SK-N-SH (cell line): ENCODE data around the gene DDI2. TPM values are rescaled to one million over a fixed set of nuclear protein-coding genes. Genes with fewer than 3 reads are reported as not detected.

Experiments used
- CTCF ChIA-PET: fragments of 300-600, 350-600 bp; formaldehyde crosslinking; extraction: SDS; loops from one replicate; lab custom pipeline; 2021; lab: Yijun Ruan, JAX
- POLR2A ChIA-PET: fragments of 350-600 bp; sonication (Branson Sonifier 250); formaldehyde crosslinking; extraction: SDS; loops from one replicate; lab custom pipeline; 2020; ENCODE audit warnings: antibody characterized with exemption, inconsistent platforms; lab: Yijun Ruan, JAX
- DNase-seq: peaks from one replicate; pipeline ENCODE4 v3.0.0; 2012
- H2AFZ ChIP-seq: fragments of 200-600 bp; sonication (generic); 2 replicates; pipeline ENCODE4 v1.8.1; 2016; ENCODE audit warnings: antibody characterized with exemption, mild to moderate bottlenecking, low read depth
- H3F3A ChIP-seq: fragments of 200-600 bp; sonication (generic); replicated peaks from 2 replicates; pipeline ENCODE3; 2016; ENCODE audit warnings: antibody characterized with exemption, mild to moderate bottlenecking; ENCODE audit not compliant: insufficient read depth
- H3K27ac ChIP-seq, 2 experiments: fragments of 200-500 bp in 1 of 2; fragments of 200-600 bp in 1 of 2; sonication (Bioruptor generic) in 1 of 2; sonication (generic), shearing (Covaris generic) in 1 of 2; 2 replicates each; pipeline versions ENCODE4 v1.5.1 to v1.6.1; 2014 to 2016; ENCODE audit warnings: low read depth in 2 of 2, inconsistent platforms in 1 of 2, low read length in 1 of 2, mild to moderate bottlenecking in 1 of 2, mixed read lengths in 1 of 2
- H3K27me3 ChIP-seq: fragments of 200-600 bp; sonication (generic), shearing (Covaris generic); 2 replicates; pipeline ENCODE4 v1.6.1; 2016; ENCODE audit warnings: mixed run types; ENCODE audit not compliant: insufficient read depth
- H3K36me3 ChIP-seq, 2 experiments: fragments of 200-500 bp in 1 of 2; fragments of 200-600 bp in 1 of 2; sonication (Bioruptor generic) in 1 of 2; sonication (generic) in 1 of 2; replicated peaks in 1 of 2; 2 replicates each; pipeline versions ENCODE3 to v1.5.1; 2014 to 2016; ENCODE audit warnings: low read length in 1 of 2, mild to moderate bottlenecking in 1 of 2; ENCODE audit not compliant: insufficient read depth in 2 of 2, control insufficient read depth in 1 of 2
- H3K4me1 ChIP-seq, 2 experiments: fragments of 200-500 bp in 1 of 2; fragments of 200-600 bp in 1 of 2; sonication (Bioruptor generic) in 1 of 2; sonication (generic), shearing (Covaris generic) in 1 of 2; 2 replicates each; pipeline versions ENCODE4 v1.5.1 to v1.6.1; 2014 to 2016; ENCODE audit warnings: low read depth in 1 of 2, low read length in 1 of 2, mixed run types in 1 of 2; ENCODE audit not compliant: insufficient read depth in 2 of 2, control insufficient read depth in 1 of 2
- H3K4me2 ChIP-seq: fragments of 200-600 bp; sonication (generic), shearing (Covaris generic); 2 replicates; pipeline ENCODE4 v1.6.1; 2017; ENCODE audit warnings: mixed run types
- H3K4me3 ChIP-seq, 2 experiments: fragments of 200-500 bp in 1 of 2; fragments of 200-600 bp in 1 of 2; sonication (Bioruptor generic) in 1 of 2; sonication (generic), shearing (Covaris generic) in 1 of 2; 2 replicates each; pipeline versions ENCODE4 v1.5.1 to v1.8.1; 2014 to 2016; ENCODE audit warnings: low read depth in 2 of 2, inconsistent platforms in 1 of 2, low read length in 1 of 2, mild to moderate bottlenecking in 1 of 2, mixed read lengths in 1 of 2, moderate library complexity in 1 of 2
- H3K79me2 ChIP-seq: fragments of 200-600 bp; sonication (generic); 2 replicates; pipeline ENCODE4 v1.8.1; 2017; ENCODE audit warnings: mild to moderate bottlenecking; ENCODE audit not compliant: insufficient read depth
- H3K9ac ChIP-seq: fragments of 200-600 bp; sonication (generic); 2 replicates; pipeline ENCODE4 v1.6.1; 2017; ENCODE audit warnings: mixed run types
- H3K9me2 ChIP-seq: fragments of 200-600 bp; sonication (generic); 2 replicates; pipeline ENCODE4 v1.6.1; 2017; ENCODE audit warnings: mixed run types
- H3K9me3 ChIP-seq: fragments of 200-600 bp; sonication (generic); 2 replicates; pipeline ENCODE4 v1.6.1; 2017; ENCODE audit warnings: mixed run types, mild to moderate bottlenecking, moderate library complexity
- H4K20me1 ChIP-seq: fragments of 200-600 bp; sonication (generic); 2 replicates; pipeline ENCODE4 v1.6.1; 2017; ENCODE audit warnings: mild to moderate bottlenecking, mixed run types; ENCODE audit not compliant: insufficient read depth
- CHD2 ChIP-seq: fragments of 150-350 bp; IDR thresholded peaks from 2 replicates; pipeline ENCODE4 v1.6.1; 2018; ENCODE audit warnings: low read length; ENCODE audit not compliant: partially characterized antibody
- EP300 ChIP-seq, 2 experiments: IDR thresholded peaks; 2 replicates each; pipeline versions ENCODE4 v1.4.0 to v1.6.1; 2012; ENCODE audit warnings: borderline replicate concordance in 1 of 2, low read depth in 1 of 2, low read length in 1 of 2
- EZH2phosphoT487 ChIP-seq: fragments of 200-600 bp; sonication (generic); IDR thresholded peaks from 2 replicates; pipeline ENCODE4 v1.6.1; 2017; ENCODE audit warnings: low read depth, mixed run types, mild to moderate bottlenecking, antibody characterized with exemption, moderate library complexity, borderline replicate concordance
- FOSL2 ChIP-seq: IDR thresholded peaks from 2 replicates; pipeline ENCODE4 v1.4.0; 2012; ENCODE audit warnings: low read depth, mild to moderate bottlenecking, moderate library complexity, borderline replicate concordance
- FOXM1 ChIP-seq: IDR thresholded peaks from 2 replicates; pipeline ENCODE4 v1.4.0; 2012; ENCODE audit warnings: low read depth, mild to moderate bottlenecking
- GATA2 ChIP-seq: sonication (generic); formaldehyde crosslinking; IDR thresholded peaks from 2 replicates; pipeline ENCODE4 v1.5.0; 2020; ENCODE audit warnings: mild to moderate bottlenecking, missing genetic modification reagents
- JUND ChIP-seq: IDR thresholded peaks from 2 replicates; pipeline ENCODE4 v1.4.0; 2012
- MEF2A ChIP-seq: IDR thresholded peaks from 2 replicates; pipeline ENCODE4 v1.4.0; 2012; ENCODE audit warnings: low read depth, borderline replicate concordance
- MXI1 ChIP-seq: IDR thresholded peaks from 2 replicates; pipeline ENCODE4 v1.6.1; 2012; ENCODE audit warnings: mild to moderate bottlenecking, low read depth, low read length, improper control_type of control experiment
- NFIC ChIP-seq: IDR thresholded peaks from 2 replicates; pipeline ENCODE4 v1.4.0; 2012; ENCODE audit warnings: borderline replicate concordance
- NRF1 ChIP-seq: IDR thresholded peaks from 2 replicates; pipeline ENCODE4 v1.6.1; 2012; ENCODE audit warnings: low read depth, mild to moderate bottlenecking, low read length
- POLR2AphosphoS5 ChIP-seq: IDR thresholded peaks from 2 replicates; pipeline ENCODE4 v1.6.1; 2012; ENCODE audit warnings: low read depth, low read length
- RFX5 ChIP-seq: IDR thresholded peaks from 2 replicates; pipeline ENCODE4 v1.6.1; 2012; ENCODE audit warnings: mild to moderate bottlenecking, improper control_type of control experiment, low read length
- RXRA ChIP-seq: IDR thresholded peaks from 2 replicates; pipeline ENCODE4 v1.4.0; 2012; ENCODE audit warnings: low read depth, mild to moderate bottlenecking, borderline replicate concordance
- polyA plus RNA-seq, 3 experiments: library from polyadenylated mRNA; depleted of rRNA; stranded (reverse); fragments of >200 nt; gene quantifications; 2 replicates each; pipeline ENCODE4 v1.2.3, GENCODE V29; 2012
- TF ChIP-seq, protein P1 (sequence below): fragments of 200-600 bp; sonication (generic); IDR thresholded peaks from 2 replicates; pipeline ENCODE4 v1.6.1; 2017; ENCODE audit warnings: antibody characterized with exemption, mild to moderate bottlenecking, moderate library complexity
- TF ChIP-seq, protein P2 (sequence below): IDR thresholded peaks from 2 replicates; pipeline ENCODE4 v1.6.1; 2012; ENCODE audit warnings: mild to moderate bottlenecking, low read depth, low read length, moderate library complexity
- TF ChIP-seq, protein P3 (sequence below): fragments of 150-350 bp; IDR thresholded peaks from 2 replicates; pipeline ENCODE4 v1.6.1; 2017; ENCODE audit warnings: antibody characterized with exemption, low read length, low read depth, borderline replicate concordance
- TF ChIP-seq, protein P4 (sequence below): fragments of 150-350 bp; IDR thresholded peaks from 2 replicates; pipeline ENCODE4 v1.6.1; 2016; ENCODE audit warnings: mild to moderate bottlenecking, low read depth, low read length
- TF ChIP-seq, protein P5 (sequence below): IDR thresholded peaks from 2 replicates; pipeline ENCODE4 v1.4.0; 2012; ENCODE audit warnings: low read depth

DDI2 gene
- polyA plus RNA-seq, 1 of the 3 experiments (the other 2 are of a cell fraction), result 2.8 TPM

DNA sequence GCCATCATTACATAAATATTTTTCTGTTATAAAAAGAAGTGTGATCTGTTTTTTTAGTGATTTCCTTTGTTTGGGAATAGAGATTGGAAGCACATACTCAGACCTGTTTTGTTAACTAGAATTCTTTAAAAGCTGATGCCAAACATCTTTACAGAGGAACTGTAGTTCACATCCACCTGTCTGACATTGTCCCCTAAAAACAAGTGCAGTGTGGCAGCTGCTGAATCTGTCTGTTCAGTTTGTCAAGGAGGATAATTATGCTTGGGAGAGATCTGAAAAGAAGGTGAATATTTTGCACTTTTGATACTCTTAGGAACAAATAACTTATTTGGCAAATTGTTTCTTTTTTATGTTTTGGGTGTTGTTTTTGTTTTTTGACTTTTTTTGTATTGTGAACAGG lies 46.0 kb upstream of the DDI2 start:
- no peak overlapping the region for H3K27ac ChIP-seq
- H3K9ac ChIP-seq, result no peak overlapping the region
- H3K9me2 ChIP-seq, result no peaks in the 10 kb centered on the region
- no peak overlapping the region for H2AFZ ChIP-seq
- H3K27me3 ChIP-seq, result no peaks in the 10 kb centered on the region
- H3K79me2 ChIP-seq, result no peaks in the 10 kb centered on the region
- H3K36me3 ChIP-seq, result peaks cover 38 to 42% of the 10 kb centered on the region in 2 experiments
- ChIA-PET CTCF (interaction anchor here (1.8 kb wide), 1 partner anchor 13 kb away, joined by 7 read pairs; no protein-coding TSS in a partner anchor), POLR2A (no interaction called here)
- no peaks in the 10 kb centered on the region for H3K9me3 ChIP-seq
- H4K20me1 ChIP-seq, result no peaks in the 10 kb centered on the region
- H3F3A ChIP-seq, result peaks cover 4% of the 10 kb centered on the region
- no peak for TF ChIP-seq JUND
- TF ChIP-seq EZH2phosphoT487, result no peak
- TF ChIP-seq, protein P1, sequence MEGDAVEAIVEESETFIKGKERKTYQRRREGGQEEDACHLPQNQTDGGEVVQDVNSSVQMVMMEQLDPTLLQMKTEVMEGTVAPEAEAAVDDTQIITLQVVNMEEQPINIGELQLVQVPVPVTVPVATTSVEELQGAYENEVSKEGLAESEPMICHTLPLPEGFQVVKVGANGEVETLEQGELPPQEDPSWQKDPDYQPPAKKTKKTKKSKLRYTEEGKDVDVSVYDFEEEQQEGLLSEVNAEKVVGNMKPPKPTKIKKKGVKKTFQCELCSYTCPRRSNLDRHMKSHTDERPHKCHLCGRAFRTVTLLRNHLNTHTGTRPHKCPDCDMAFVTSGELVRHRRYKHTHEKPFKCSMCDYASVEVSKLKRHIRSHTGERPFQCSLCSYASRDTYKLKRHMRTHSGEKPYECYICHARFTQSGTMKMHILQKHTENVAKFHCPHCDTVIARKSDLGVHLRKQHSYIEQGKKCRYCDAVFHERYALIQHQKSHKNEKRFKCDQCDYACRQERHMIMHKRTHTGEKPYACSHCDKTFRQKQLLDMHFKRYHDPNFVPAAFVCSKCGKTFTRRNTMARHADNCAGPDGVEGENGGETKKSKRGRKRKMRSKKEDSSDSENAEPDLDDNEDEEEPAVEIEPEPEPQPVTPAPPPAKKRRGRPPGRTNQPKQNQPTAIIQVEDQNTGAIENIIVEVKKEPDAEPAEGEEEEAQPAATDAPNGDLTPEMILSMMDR, result no peak
- TF ChIP-seq RFX5, result no peak
- TF ChIP-seq, protein P2, sequence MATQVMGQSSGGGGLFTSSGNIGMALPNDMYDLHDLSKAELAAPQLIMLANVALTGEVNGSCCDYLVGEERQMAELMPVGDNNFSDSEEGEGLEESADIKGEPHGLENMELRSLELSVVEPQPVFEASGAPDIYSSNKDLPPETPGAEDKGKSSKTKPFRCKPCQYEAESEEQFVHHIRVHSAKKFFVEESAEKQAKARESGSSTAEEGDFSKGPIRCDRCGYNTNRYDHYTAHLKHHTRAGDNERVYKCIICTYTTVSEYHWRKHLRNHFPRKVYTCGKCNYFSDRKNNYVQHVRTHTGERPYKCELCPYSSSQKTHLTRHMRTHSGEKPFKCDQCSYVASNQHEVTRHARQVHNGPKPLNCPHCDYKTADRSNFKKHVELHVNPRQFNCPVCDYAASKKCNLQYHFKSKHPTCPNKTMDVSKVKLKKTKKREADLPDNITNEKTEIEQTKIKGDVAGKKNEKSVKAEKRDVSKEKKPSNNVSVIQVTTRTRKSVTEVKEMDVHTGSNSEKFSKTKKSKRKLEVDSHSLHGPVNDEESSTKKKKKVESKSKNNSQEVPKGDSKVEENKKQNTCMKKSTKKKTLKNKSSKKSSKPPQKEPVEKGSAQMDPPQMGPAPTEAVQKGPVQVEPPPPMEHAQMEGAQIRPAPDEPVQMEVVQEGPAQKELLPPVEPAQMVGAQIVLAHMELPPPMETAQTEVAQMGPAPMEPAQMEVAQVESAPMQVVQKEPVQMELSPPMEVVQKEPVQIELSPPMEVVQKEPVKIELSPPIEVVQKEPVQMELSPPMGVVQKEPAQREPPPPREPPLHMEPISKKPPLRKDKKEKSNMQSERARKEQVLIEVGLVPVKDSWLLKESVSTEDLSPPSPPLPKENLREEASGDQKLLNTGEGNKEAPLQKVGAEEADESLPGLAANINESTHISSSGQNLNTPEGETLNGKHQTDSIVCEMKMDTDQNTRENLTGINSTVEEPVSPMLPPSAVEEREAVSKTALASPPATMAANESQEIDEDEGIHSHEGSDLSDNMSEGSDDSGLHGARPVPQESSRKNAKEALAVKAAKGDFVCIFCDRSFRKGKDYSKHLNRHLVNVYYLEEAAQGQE, result no peak
- TF ChIP-seq POLR2AphosphoS5, result no peak
- TF ChIP-seq EP300 (IDR thresholded peaks at IDR 0.05; ENCODE audit: borderline replicate concordance in 1 of 2, low read depth in 1 of 2, low read length in 1 of 2), result no peak
- TF ChIP-seq, protein P3, sequence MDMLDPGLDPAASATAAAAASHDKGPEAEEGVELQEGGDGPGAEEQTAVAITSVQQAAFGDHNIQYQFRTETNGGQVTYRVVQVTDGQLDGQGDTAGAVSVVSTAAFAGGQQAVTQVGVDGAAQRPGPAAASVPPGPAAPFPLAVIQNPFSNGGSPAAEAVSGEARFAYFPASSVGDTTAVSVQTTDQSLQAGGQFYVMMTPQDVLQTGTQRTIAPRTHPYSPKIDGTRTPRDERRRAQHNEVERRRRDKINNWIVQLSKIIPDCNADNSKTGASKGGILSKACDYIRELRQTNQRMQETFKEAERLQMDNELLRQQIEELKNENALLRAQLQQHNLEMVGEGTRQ, result no peak
- TF ChIP-seq MEF2A, result no peak
- TF ChIP-seq CHD2, result no peak
- TF ChIP-seq FOXM1, result no peak
- no peak for TF ChIP-seq NFIC
- TF ChIP-seq FOSL2, result no peak
- TF ChIP-seq, protein P4, sequence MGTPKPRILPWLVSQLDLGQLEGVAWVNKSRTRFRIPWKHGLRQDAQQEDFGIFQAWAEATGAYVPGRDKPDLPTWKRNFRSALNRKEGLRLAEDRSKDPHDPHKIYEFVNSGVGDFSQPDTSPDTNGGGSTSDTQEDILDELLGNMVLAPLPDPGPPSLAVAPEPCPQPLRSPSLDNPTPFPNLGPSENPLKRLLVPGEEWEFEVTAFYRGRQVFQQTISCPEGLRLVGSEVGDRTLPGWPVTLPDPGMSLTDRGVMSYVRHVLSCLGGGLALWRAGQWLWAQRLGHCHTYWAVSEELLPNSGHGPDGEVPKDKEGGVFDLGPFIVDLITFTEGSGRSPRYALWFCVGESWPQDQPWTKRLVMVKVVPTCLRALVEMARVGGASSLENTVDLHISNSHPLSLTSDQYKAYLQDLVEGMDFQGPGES, result no peak
- TF ChIP-seq, protein P5, sequence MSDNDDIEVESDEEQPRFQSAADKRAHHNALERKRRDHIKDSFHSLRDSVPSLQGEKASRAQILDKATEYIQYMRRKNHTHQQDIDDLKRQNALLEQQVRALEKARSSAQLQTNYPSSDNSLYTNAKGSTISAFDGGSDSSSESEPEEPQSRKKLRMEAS, result no peak
- TF ChIP-seq RXRA, result no peak
- no peak for TF ChIP-seq GATA2
- no peak for TF ChIP-seq MXI1
- no peak for TF ChIP-seq NRF1
- no peak overlapping the region for H3K4me2 ChIP-seq
- no peaks in the 10 kb centered on the region; a peak in 2 of 4 replicates for H3K4me1 ChIP-seq
- DNase-seq, result no peak
- H3K4me3 ChIP-seq, result no peak overlapping the region
